Natural killer cell (primary cell): ENCODE data around the gene IKBIP. TPM values are rescaled to one million over a fixed set of nuclear protein-coding genes. Genes with fewer than 3 reads are reported as not detected.
A peak's percentile ranks its signal among the peaks of the same experiment; 100 is the strongest.

Source experiments
- ATAC-seq, 3 donors: fragments of 150-1000 bp in 2 of 3; fragments of 200-7000 bp in 1 of 3; cut with Tn5 transposase; 1 replicate in 1 of 3; 2 replicates in 2 of 3; pipeline ENCODE4 v1.10.0; 2021; ENCODE audit warnings: mild to moderate bottlenecking in 2 of 3, moderate library complexity in 2 of 3
- DNase-seq, 2 donors: peaks; one replicate each; pipeline versions ENCODE4 v3.0.0 to v3.0.0-alpha.2; 2013 to 2021; ENCODE audit warnings: mixed read lengths in 1 of 2
- H3K27ac ChIP-seq: one replicate; pipeline ENCODE4 v1.5.1; 2013; ENCODE audit warnings: mild to moderate bottlenecking, low read length
- H3K27me3 ChIP-seq: one replicate; pipeline ENCODE4 v1.6.1; 2013; ENCODE audit warnings: low read length; ENCODE audit not compliant: control insufficient read depth, insufficient read depth
- H3K36me3 ChIP-seq: one replicate; pipeline ENCODE4 v1.6.1; 2013; ENCODE audit warnings: low read length; ENCODE audit not compliant: control insufficient read depth, insufficient read depth
- H3K4me1 ChIP-seq: one replicate; pipeline ENCODE4 v1.6.1; 2013; ENCODE audit warnings: low read length; ENCODE audit not compliant: control insufficient read depth, insufficient read depth
- H3K4me3 ChIP-seq: one replicate; pipeline ENCODE4 v1.5.1; 2013; ENCODE audit warnings: low read length
- H3K9me3 ChIP-seq: one replicate; pipeline ENCODE4 v1.6.1; 2013; ENCODE audit warnings: low read length; ENCODE audit not compliant: control insufficient read depth, insufficient read depth
- H3K27ac Mint-ChIP-seq, 2 donors: one replicate each; pipeline ENCODE4 v1.8.0; 2022; ENCODE audit warnings: mild to moderate bottlenecking in 2 of 2, mixed read lengths in 2 of 2, moderate library complexity in 1 of 2
- H3K27me3 Mint-ChIP-seq, 2 donors: one replicate each; pipeline ENCODE4 v1.8.0; 2022; ENCODE audit warnings: low read depth in 2 of 2, mixed read lengths in 2 of 2
- H3K36me3 Mint-ChIP-seq: one replicate; pipeline ENCODE4 v1.8.0; 2022; ENCODE audit warnings: mixed read lengths
- H3K4me1 Mint-ChIP-seq, 2 donors: one replicate each; pipeline ENCODE4 v1.8.0; 2022; ENCODE audit warnings: mixed read lengths in 2 of 2
- H3K4me3 Mint-ChIP-seq: one replicate; pipeline ENCODE4 v1.8.0; 2022; ENCODE audit warnings: mild to moderate bottlenecking, moderate library complexity, mixed read lengths
- H3K9me3 Mint-ChIP-seq, 2 donors: one replicate each; pipeline ENCODE4 v1.8.0; 2022; ENCODE audit warnings: mixed read lengths in 2 of 2
- CTCF ChIP-seq: fragments of 200-600 bp; IDR thresholded peaks from one replicate; pipeline ENCODE4 v1.8.0; 2022; ENCODE audit warnings: antibody characterized with exemption
- WGBS: methylation state at CpG from one replicate; pipeline ENCODE4 v1.1.7; 2013; ENCODE audit warnings: missing lambda C conversion rate; ENCODE audit not compliant: insufficient coverage; 5-methylcytosine and 5-hydroxymethylcytosine counted together
- intact Hi-C: fragments of 100-400 bp; cut with micrococcal nuclease; formaldehyde crosslinking; loops from one replicate; pipeline ENCODE4 v1.14.2; 2022
- total RNA-seq, 4 donors: library from RNA; stranded (reverse); fragments of 120-200 nt in 1 of 4; gene quantifications; one replicate each; pipeline versions ENCODE4 v1.2.3 to v1.2.4, GENCODE V29; 2013 to 2022

Gene IKBIP
- total RNA-seq = 1 to 10 TPM; 3.9 to 6.3 (median 4.6) TPM
- total RNA-seq (2013) = 14.0 TPM

- intact Hi-C loops = loop anchor here (1.0 to 5.0 kb wide), 4 partner anchors 32 to 143 kb away; partner anchors contain the start of genes SLC25A3 and TMPO
- Mint-ChIP-seq H3K9me3 (no peaks in the 10 kb centered on the region), H3K27me3 (no peaks in the 10 kb centered on the region), H3K4me1 (peaks cover 25 to 27% of the 10 kb centered on the region in 2 donors), H3K36me3 (peaks cover 11% of the 10 kb centered on the region), H3K27ac (peak within 1 kb of the TSS; percentile 94 to 99), H3K4me3 (peak within 1 kb of the TSS; percentile 99)
- TF ChIP-seq CTCF = no peak
- H3K27me3 ChIP-seq = no peaks in the 10 kb centered on the region
- peaks cover 13% of the 10 kb centered on the region for H3K36me3 ChIP-seq
- peaks cover 4% of the 10 kb centered on the region for H3K4me1 ChIP-seq
- ATAC-seq (peak; percentile 87 to 98 (median 89)), DNase-seq (peak; percentile 98)
- H3K27ac ChIP-seq = peak within 1 kb of the TSS; percentile 77
- WGBS = under 1% methylated on average over 91 of the region's 91 CpGs
- H3K9me3 ChIP-seq = no peaks in the 10 kb centered on the region
- H3K4me3 ChIP-seq = peak within 1 kb of the TSS; percentile 82
Observed at GRCh38 chr12:98644712-98645571, at the start of gene IKBIP, which contains the start of gene APAF1. TSS of gene IKBIP (minus strand) at chr12:98644788. CDS start at chr12:98644701, 87 bp downstream. TSS of gene APAF1 (plus strand) at chr12:98645290. CDS start at chr12:98648360, 3,070 bp downstream.

- Histone ChIP-seq H3K36me3 (peaks cover 31% of the 10 kb centered on the region), H3K27ac (no peak overlapping the region), H3K4me3 (no peak overlapping the region), H3K4me1 (no peaks in the 10 kb centered on the region), H3K9me3 (no peaks in the 10 kb centered on the region), H3K27me3 (no peaks in the 10 kb centered on the region)
- Mint-ChIP-seq H3K27me3 (no peaks in the 10 kb centered on the region), H3K36me3 (peaks cover 15% of the 10 kb centered on the region), H3K27ac (peak overlapping the region; percentile 1 to 4), H3K4me1 (peaks cover 24 to 34% of the 10 kb centered on the region in 2 donors), H3K9me3 (no peaks in the 10 kb centered on the region), H3K4me3 (no peak overlapping the region)
- intact Hi-C loops = no loop called here
- no peak for TF ChIP-seq CTCF
- DNase-seq = no peak
- no peak for ATAC-seq
Observed at GRCh38 chr12:98691351-98691750, 46.8 kb upstream of the IKBIP start.

GRCh38 chr12:98686603-98687002, 42.0 kb upstream of the IKBIP start:
- ATAC-seq (no peak), DNase-seq (no peak)
- no peak for TF ChIP-seq CTCF
- H3K27ac ChIP-seq = no peak overlapping the region
- peaks cover 57% of the 10 kb centered on the region for H3K36me3 ChIP-seq
- Mint-ChIP-seq H3K27ac (no peak overlapping the region), H3K9me3 (no peaks in the 10 kb centered on the region), H3K36me3 (peaks cover 33% of the 10 kb centered on the region), H3K4me1 (peaks cover 4 to 12% of the 10 kb centered on the region in 2 donors), H3K4me3 (no peak overlapping the region), H3K27me3 (no peaks in the 10 kb centered on the region)
- WGBS = 100% methylated on average over 1 of the region's 2 CpGs
- H3K9me3 ChIP-seq = no peaks in the 10 kb centered on the region
- H3K4me3 ChIP-seq = no peak overlapping the region
- no peaks in the 10 kb centered on the region for H3K27me3 ChIP-seq
- intact Hi-C loops = no loop called here
- no peaks in the 10 kb centered on the region for H3K4me1 ChIP-seq
